DND-41 (cell line): ENCODE data around the gene DNMT3L.

Experiments
- ATAC-seq: fragments of 200-7000 bp; cut with Tn5 transposase; 3 replicates; pipeline ENCODE4 v1.9.1; 2021; ENCODE audit warnings: low read depth; ENCODE audit not compliant: insufficient read depth
- DNase-seq: peaks from one replicate; pipeline ENCODE4 v3.0.0-alpha.2; 2020
- H2AFZ ChIP-seq: 2 replicates; pipeline ENCODE4 v1.6.0; 2012; ENCODE audit warnings: low read depth, low read length
- H3K27ac ChIP-seq: 2 replicates; pipeline ENCODE4 v1.5.1; 2012; ENCODE audit warnings: low read length, inconsistent platforms
- H3K27me3 ChIP-seq: fragments of 200-600 bp; sonication (generic); 2 replicates; pipeline ENCODE4 v1.6.0; 2012; ENCODE audit warnings: low read length, mild to moderate bottlenecking, inconsistent platforms; ENCODE audit not compliant: insufficient read depth, poor library complexity
- H3K36me3 ChIP-seq: 2 replicates; pipeline ENCODE4 v1.5.1; 2012; ENCODE audit warnings: low read length, inconsistent platforms; ENCODE audit not compliant: insufficient read depth
- H3K4me1 ChIP-seq: 2 replicates; pipeline ENCODE4 v1.5.1; 2012; ENCODE audit warnings: mild to moderate bottlenecking, low read length; ENCODE audit not compliant: insufficient read depth
- H3K4me2 ChIP-seq: 2 replicates; pipeline ENCODE4 v1.6.0; 2012; ENCODE audit warnings: mild to moderate bottlenecking, moderate library complexity, low read length, inconsistent platforms; ENCODE audit not compliant: insufficient read depth
- H3K4me3 ChIP-seq, 2 experiments: fragments of 200-600 bp in 1 of 2; shearing (Covaris generic) in 1 of 2; 2 replicates each; pipeline ENCODE4 v1.5.1; 2012 to 2016; ENCODE audit warnings: inconsistent platforms in 2 of 2, low read length in 2 of 2, mild to moderate bottlenecking in 2 of 2, low read depth in 1 of 2, moderate library complexity in 1 of 2
- H3K79me2 ChIP-seq: 2 replicates; pipeline ENCODE4 v1.6.0; 2012; ENCODE audit warnings: low read length, inconsistent platforms; ENCODE audit not compliant: insufficient read depth
- H3K9ac ChIP-seq: 2 replicates; pipeline ENCODE4 v1.6.0; 2012; ENCODE audit warnings: low read depth, mild to moderate bottlenecking, inconsistent platforms, low read length, moderate library complexity
- H3K9me3 ChIP-seq: 2 replicates; pipeline ENCODE4 v1.5.1; 2012; ENCODE audit warnings: low read length, moderate library complexity, mild to moderate bottlenecking, inconsistent platforms; ENCODE audit not compliant: insufficient read depth, severe bottlenecking
- H4K20me1 ChIP-seq: 2 replicates; pipeline ENCODE4 v1.6.0; 2012; ENCODE audit warnings: low read length; ENCODE audit not compliant: insufficient read depth
- CTCF ChIP-seq: IDR thresholded peaks from 2 replicates; pipeline ENCODE4 v1.5.1; 2012; ENCODE audit warnings: borderline replicate concordance, low read length, moderate library complexity, mild to moderate bottlenecking; ENCODE audit not compliant: poor library complexity, severe bottlenecking; ENCODE audit errors: extremely low read depth
- EZH2 ChIP-seq: IDR thresholded peaks from 3 replicates; pipeline ENCODE4 v1.6.1; 2012; ENCODE audit warnings: borderline replicate concordance, low read depth, mild to moderate bottlenecking, moderate library complexity, low read length, inconsistent platforms; ENCODE audit not compliant: severe bottlenecking

DNMT3L gene

GRCh38 chr21:44299085-44299457 is 37.4 kb upstream of the DNMT3L start:
- H3K79me2 ChIP-seq: peaks cover 39% of the 10 kb centered on the region
- no peaks in the 10 kb centered on the region for H3K27me3 ChIP-seq
- H2AFZ ChIP-seq: peak overlapping the region; percentile 88
- H4K20me1 ChIP-seq: peaks cover 32% of the 10 kb centered on the region
- H3K4me2 ChIP-seq: peak overlapping the region; percentile 81
- H3K4me3 ChIP-seq: peak overlapping the region; percentile 53 to 77; a peak in 3 of 4 replicates
- no peak for TF ChIP-seq CTCF
- TF ChIP-seq EZH2: no peak
- H3K9ac ChIP-seq: peak overlapping the region; percentile 71
- peak overlapping the region; percentile 72 for H3K27ac ChIP-seq
- H3K4me1 ChIP-seq: peaks cover 40% of the 10 kb centered on the region
- no peak for DNase-seq
- no peak for ATAC-seq
- peaks cover 10% of the 10 kb centered on the region for H3K36me3 ChIP-seq
- no peaks in the 10 kb centered on the region for H3K9me3 ChIP-seq

GRCh38 chr21:44298301-44298700 is 36.6 kb upstream of the DNMT3L start:
- no peak for DNase-seq
- no peaks in the 10 kb centered on the region for H3K9me3 ChIP-seq
- H3K9ac ChIP-seq: no peak overlapping the region
- H3K4me2 ChIP-seq: no peak overlapping the region
- H4K20me1 ChIP-seq: peaks cover 25% of the 10 kb centered on the region
- peaks cover 40% of the 10 kb centered on the region for H3K4me1 ChIP-seq
- H3K27ac ChIP-seq: no peak overlapping the region
- H3K27me3 ChIP-seq: no peaks in the 10 kb centered on the region
- H3K36me3 ChIP-seq: peaks cover 7% of the 10 kb centered on the region
- H2AFZ ChIP-seq: no peak overlapping the region
- H3K4me3 ChIP-seq: no peak overlapping the region
- H3K79me2 ChIP-seq: peaks cover 31% of the 10 kb centered on the region
- TF ChIP-seq CTCF: peak; percentile 47
- TF ChIP-seq EZH2: no peak
- no peak for ATAC-seq

- no peaks in the 10 kb centered on the region for H3K27me3 ChIP-seq
- no peaks in the 10 kb centered on the region for H3K9me3 ChIP-seq
- H3K9ac ChIP-seq: no peak overlapping the region
- H3K4me3 ChIP-seq: no peak overlapping the region
- peak; percentile 72 for DNase-seq
- peak; percentile 59 for ATAC-seq
- no peak overlapping the region; the same call in 1 of the 2 replicates for H3K4me2 ChIP-seq
- no peak overlapping the region for H2AFZ ChIP-seq
- TF ChIP-seq CTCF (peak; percentile 86), EZH2 (no peak)
- H3K4me1 ChIP-seq: peaks cover 39% of the 10 kb centered on the region
- peaks cover 23% of the 10 kb centered on the region for H4K20me1 ChIP-seq
- peaks cover 7% of the 10 kb centered on the region for H3K36me3 ChIP-seq
- no peak overlapping the region for H3K27ac ChIP-seq
- H3K79me2 ChIP-seq: peaks cover 28% of the 10 kb centered on the region
Observed at GRCh38 chr21:44297525-44298290, 36.0 kb upstream of the DNMT3L start.
